T follicular helper cell (primary cell): ENCODE measurements around the gene EIF4G3.
A peak's percentile ranks its signal among the peaks of the same experiment; 100 is the strongest.
"Not testable (repeated sequence)": the region's sequence is repeated elsewhere in the genome, so short reads cannot be mapped to it uniquely, and the experiment has no call there.

Experiments
- DNase-seq: peaks from one replicate; pipeline ENCODE4 v3.0.0-alpha.2; 2020; ENCODE audit warnings: low read depth

The EIF4G3 gene

GRCh38 chr1:21189421-21189820, 12.7 kb upstream of the EIF4G3 start:
- DNase-seq, result no peak

GRCh38 chr1:21188235-21188634, 11.5 kb upstream of the EIF4G3 start:
- no peak for DNase-seq

- DNase-seq, result no peak
Observed at GRCh38 chr1:21185221-21185731, 8.6 kb upstream of the EIF4G3 start.

DNA sequence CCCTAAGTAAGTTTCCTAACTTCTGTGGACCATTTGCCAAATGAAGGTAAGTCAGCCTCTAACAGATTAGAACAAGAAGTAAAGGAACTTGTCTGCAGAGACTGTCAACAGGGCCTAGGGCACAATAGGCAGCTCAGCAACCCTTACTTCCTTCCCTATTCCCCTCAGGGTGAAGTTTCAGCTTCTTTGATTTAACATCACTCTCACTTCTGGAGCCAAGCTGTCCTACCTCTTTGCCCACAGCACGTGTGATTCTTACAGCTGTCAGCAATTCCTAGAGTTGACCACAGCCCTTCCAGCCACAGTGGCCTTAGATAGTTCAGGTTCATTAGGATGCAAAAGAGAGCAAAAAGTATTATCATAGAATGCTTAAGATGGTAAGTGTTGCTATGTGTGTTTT, 7.6 kb upstream of the EIF4G3 start:
- DNase-seq, result no peak

DNA sequence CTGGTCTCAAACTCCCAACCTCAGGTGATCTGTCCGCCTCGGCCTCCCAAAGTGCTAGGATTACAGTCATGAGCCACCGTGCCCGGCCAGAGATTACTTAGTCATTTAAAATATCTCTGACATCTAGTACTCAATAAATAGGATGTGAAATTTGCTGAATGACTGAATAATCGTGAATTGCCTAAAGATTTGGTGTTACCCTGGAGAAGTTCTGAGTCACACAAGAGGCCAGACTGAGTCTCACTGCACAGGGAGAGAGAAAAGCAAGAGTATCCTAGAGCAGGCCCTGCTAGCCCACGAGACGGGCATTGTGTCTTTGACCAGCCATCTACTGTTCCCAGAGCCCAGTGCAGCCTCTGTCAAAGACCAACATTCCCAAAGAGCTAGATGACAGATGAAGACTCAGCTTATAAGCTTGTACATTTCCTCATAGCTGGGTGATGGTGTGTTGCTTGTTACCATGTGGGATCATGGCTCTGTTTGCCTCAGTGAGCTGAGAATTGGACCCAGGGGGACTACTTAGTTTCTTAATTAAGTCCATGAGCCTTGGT, 5.6 kb upstream of the EIF4G3 start:
- DNase-seq, result no peak

GRCh38 chr1:21178271-21178670, 1.6 kb upstream of the EIF4G3 start:
- DNase-seq, result not testable (repeated sequence)

DNA sequence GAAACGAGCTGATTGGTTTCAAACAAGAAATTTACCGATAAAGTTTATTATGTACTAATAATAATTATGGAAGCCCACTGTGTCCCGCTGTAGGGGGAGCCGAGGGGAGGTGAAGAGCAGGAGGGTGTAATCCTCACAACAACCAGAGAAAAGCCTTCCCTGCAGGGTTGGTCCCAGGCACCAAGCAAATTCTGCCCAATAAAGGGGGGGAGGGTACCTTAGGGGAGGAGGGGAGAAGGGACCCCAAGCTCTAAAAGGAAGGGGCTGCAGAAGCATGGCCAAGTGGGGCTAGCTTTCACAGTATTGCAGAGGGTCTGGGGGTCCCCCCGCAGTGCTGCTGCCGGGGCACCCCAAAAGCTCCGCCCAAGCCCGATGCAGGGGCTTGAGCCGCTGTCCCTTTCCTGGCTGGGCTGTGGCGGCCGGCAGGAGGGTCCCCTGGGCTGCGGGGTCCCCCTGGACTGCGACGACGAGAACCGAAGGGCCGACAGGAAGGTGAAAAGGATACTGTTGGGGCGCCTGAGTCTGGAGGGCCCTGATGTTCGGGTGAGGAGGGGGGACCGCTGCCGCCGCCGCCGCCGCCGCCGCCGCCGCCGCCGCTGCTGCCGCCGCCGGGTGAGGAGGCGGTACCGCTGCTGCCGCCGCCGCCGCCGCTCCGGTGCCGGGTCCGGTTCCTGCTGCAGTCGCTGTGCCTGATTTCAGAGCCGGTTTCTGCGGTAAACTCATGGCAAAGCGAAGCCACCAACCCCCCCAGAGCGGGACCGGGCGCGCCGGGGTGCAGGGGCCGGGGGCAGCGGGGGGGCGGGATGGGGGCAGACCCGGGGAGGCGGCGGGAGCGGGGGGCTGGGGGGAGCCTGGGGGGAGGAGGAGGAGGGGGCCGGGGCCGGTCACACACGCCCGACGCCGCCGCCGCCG, 771 bp downstream of the EIF4G3 start:
- DNase-seq, result peak; percentile 30

DNA sequence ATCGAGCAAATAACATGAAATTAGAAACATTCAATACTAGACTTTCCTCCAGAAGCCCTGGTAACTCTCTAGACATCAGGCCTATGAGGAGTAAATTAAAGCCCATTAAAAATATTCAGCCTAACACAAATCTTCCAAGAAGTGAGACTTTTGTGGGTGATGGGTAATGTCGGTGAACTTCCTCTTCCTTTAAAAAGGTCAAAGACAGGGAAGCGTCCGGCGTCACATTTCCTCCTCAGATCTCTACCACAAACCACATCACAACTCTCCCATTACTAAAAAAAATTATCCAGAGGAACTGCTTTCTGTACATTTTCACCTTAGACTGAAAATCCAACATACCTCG, 1.4 kb downstream of the EIF4G3 start:
- DNase-seq, result no peak

- no peak for DNase-seq
Observed at GRCh38 chr1:21174654-21175323, 1.9 kb downstream of the EIF4G3 start.

DNA sequence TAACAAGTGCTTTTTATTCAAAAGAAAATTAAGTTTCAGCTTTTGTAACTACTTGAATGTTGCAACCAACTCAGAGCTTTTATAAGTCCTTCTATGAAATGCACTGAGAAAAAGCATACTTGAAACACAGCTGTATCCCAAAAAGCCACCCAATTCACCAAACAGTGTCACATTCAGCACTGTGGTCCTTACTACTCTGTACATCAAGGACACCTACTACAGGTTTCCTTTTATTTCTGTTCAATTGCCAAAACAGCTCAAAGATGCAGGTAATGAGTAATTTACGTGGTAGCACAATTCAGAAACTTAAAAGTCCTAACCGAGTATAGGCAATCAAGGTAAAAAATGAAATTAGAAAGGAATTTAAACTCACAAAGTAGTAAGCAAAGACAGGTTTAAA, 2.5 kb downstream of the EIF4G3 start:
- DNase-seq, result no peak

DNA sequence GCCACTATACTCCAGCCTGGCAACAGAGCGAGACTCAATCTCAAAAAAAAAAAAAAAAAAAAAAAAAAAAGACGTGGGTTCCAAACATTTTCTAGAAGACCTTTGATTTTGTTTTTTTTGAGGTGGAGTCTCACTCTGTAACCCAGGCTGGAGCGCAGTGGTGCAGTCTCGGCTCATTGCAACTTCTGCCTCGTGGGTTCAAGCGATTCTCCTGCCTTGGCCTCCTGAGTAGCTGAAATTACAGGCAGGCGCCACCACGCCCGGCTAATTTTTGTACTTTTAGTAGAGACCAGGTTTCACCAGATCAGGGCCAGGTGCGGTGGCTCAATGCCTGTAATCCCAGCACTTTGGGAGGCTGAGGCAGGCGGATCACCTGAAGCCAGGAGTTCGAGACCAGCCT, 3.6 kb downstream of the EIF4G3 start:
- DNase-seq, result not testable (repeated sequence)

DNA sequence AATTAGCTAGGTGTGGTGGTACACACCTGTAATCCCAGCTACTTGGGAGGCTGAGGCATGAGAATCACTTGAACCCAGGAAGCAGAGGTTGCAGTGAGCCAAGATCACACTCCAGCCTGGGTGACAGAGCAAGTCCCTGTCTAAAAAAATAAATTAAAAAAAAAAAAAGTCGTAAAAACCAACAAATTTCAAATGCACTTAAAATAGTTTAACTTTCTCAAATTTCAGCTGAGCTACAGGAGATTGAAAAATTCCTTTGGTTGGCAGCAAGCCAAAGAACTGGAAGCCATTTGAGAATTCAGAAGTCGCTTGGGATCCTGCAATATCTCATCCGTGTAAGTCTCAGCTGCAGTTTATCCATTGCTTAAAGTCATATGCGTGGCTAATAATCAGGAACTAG, 5.9 kb downstream of the EIF4G3 start:
- not testable (repeated sequence) for DNase-seq

DNA sequence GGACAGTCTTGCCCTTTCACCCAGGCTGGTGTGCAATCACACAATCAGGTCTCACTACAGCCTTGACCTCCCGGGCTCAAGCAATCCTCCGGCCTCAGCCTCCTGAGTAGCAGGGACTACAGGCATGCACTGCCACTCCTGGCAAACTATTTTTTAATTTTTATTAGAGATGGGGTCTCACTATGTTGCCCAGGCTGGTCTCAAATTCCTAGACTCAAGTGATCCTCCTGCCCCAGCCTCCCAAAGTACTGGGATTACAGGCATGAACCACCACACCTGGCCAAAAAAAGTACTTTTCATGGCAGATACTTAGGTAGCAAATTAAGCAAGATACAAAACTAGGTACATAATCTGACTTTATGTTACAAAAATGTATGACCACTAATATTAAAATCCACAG, 8.3 kb downstream of the EIF4G3 start:
- DNase-seq, result no peak

- no peak for DNase-seq
Observed at GRCh38 chr1:21165646-21166045, 11.1 kb downstream of the EIF4G3 start.

DNA sequence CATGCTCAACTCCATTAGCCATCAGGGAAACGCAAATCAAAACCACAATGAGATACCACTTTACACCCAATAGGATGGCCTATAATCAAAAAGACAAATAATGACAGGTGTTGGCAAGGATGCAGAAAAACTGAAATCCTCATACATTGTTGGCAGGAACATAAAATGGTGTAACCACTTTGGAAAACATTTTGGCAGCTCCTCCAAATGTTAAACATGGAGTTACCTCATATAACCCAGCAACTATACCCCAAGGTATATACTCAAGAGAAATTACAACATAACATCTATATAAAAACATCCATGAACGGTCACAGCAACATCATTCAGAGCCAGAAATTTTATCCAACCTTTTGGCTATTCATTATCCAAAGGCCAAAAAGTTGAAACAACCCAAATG, 11.6 kb downstream of the EIF4G3 start:
- DNase-seq, result no peak

GRCh38 chr1:21164266-21164665, 12.4 kb downstream of the EIF4G3 start:
- no peak for DNase-seq

DNA sequence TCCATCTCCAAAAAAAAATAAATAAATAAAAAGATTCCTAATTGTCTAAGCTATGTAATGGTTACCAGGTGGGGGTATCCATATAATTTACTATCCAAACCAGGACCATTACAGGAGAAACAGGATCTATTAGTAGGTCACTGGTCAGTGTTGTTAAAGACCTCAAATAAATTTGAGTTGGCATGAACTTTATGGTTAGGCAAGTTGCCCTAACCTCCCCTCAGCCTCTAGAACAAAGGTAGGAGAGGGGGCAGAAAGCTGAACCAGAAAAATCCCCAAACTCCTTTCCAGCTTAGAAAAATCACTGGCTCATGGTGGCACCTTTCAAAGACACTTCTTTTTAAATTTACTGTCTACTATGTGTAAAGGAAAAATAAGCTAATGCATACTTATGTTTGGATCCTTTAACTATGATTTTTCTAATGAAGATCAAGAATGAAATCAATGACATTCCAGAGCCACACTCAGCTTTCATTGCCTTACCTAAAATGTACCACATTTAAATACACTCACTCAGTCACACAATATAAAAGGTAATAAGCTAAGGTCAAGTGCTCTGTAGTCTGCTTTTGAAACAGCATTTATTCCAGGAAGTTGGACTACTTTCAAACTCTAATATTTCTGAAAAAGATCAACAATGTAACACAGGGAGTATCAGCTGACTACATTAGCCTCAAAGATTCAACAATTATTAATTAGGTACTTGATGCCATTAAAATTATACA, 13.8 kb downstream of the EIF4G3 start:
- DNase-seq, result no peak

DNA sequence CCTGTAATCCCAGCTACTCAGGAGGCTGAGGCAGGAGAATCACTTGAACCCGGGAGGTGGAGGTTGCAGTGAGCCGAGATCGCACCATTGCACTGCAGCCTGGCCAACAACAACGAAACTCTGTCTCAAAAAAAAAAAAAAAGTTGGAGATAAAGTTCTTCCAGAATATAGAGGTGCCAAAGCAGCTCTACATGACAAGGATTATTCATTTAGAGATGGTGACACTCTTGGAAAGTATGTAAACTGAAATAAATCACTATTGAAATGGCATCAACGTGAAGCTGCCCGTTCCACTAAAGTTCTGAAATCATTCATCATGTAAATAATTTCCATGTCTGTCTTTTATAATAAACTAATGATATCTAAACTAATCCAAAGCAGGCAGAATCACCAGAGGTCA, 14.9 kb downstream of the EIF4G3 start:
- no peak for DNase-seq

DNA sequence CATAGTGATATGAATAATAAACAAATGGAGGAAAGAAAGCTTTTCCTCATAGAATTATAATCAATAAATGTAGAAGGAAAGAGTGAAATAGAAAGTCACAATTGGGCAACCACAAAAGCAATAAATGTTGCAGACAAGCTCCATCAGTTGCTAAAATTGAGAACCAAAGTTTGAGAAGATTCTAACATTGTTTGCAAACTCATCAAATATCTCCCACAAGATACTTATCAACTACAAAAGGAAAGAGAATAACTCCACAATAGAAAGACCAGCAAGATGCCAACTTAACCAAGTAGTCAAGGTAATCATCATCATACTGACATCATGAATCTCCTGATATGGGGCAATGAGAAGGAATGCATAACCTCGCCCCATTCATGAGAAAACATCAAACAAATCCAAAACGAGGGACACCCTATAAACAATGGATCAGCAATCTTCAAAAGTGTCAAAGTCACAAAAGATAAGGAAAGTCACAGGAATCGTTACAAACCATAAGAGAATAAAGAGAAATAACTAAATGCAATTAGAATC, 16.4 kb downstream of the EIF4G3 start:
- DNase-seq, result no peak

DNA sequence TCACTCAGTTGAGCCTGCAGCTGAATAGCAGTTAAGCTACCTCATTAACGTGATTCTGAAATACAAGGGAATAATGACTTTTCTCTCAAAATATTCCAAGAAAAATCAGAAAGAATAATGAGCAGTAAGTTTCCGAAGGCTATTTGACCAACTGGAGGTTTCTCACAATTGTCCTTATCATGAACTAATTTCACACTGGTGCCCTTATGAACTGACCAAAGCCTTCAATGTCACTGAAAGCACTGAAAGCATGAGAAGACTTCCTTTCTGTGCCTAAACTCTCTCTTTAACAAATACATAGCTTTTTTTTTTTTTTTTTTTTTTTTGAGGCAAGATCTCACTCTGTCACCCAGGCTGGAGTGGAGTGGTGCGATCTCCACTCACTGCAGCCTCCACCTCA, 18.8 kb downstream of the EIF4G3 start:
- no peak for DNase-seq

- no peak for DNase-seq
Observed at GRCh38 chr1:21157054-21157453, 19.6 kb downstream of the EIF4G3 start.

GRCh38 chr1:21156019-21156418, 20.7 kb downstream of the EIF4G3 start:
- no peak for DNase-seq
